ENCODE measurements around the gene APEX2. TPM values are rescaled to one million over a fixed set of nuclear protein-coding genes. Genes with fewer than 3 reads are reported as not detected.
"Not testable (repeated sequence)": the region's sequence is repeated elsewhere in the genome, so short reads cannot be mapped to it uniquely, and the experiment has no call there.

Gene APEX2
- total RNA-seq, 1 donor from 2014 or later, result 17.5 TPM

DNA sequence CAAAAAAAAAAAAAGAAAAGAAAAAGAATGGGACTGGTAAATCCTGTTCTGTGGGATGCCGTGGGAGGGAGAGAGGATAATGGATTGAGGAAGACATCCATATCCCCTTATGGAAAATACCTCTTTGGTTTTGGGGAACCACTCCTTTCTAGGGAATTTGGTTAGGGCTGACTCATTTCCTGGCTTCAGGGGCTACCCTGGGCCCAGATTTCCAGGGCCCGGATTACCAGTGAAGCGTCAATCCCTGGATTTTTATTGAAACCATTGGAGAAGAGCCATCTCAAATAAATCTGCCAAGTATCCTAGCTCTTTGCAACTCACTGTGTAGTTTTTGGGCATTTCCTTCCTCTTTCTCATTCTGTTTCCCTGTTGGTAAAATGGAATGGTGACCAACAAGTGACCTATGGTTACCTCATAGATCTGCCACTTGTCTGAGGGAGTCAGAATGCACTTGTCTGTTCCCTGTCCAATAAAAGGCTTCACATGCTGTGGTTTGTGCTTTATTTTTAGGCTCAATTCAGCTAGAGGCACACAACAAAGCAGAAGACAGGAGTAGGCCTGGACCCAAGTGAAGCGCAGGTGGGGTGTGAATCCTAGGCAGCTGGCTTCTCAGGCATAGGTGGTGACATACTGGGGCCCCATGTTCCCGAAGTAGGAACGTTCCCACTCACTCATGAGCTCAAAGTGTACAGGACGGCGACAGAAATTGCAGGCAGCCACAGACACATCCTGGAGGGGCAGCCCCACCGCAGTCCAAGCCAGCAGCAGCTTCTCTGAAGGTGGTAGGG, 8.6 kb downstream of the APEX2 start:
- no peak for DNase-seq (ENCODE audit: extremely low read depth, low read depth, low spot score)

DNA sequence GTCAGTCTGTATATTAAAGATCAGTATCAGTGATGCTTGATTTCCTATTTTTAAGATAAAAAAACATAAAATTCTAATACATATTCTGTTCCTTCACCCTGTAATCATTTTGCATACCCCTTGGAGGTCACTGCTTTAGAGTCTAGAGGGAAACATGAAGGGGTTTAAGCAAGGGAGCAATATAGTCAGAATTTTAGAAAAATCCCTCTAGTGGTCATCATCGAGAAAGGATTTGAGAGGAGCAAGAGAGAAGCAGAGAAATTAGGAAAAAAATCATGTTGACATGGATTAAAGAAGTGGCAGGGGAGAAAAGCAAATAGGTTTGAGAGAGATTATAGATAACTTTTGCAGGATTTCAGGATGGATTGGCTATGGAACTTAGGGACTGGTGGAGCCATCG, 11.1 kb downstream of the APEX2 start:
- DNase-seq (ENCODE audit: extremely low read depth, low read depth, low spot score), result no peak

DNA sequence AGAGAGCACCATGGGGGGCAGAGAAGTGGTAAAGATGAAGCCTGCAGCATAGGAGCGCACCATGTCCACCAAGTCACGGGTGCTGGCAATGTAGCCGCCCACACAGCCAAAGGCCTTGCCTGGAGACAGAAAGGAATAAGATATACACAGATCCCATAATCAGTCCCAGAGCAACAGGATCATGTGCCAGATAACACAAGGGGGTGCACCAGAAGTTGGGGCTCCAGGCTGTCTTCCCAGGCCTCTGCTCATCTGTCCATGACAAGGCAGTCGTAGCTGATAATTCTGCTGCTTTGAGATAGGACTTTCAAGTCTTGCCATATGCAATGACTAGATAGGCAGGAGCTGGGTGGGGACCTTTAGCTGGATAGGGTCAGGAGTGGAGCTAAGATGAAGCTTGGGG, 14.7 kb downstream of the APEX2 start:
- DNase-seq (ENCODE audit: extremely low read depth, low read depth, low spot score), result no peak

DNA sequence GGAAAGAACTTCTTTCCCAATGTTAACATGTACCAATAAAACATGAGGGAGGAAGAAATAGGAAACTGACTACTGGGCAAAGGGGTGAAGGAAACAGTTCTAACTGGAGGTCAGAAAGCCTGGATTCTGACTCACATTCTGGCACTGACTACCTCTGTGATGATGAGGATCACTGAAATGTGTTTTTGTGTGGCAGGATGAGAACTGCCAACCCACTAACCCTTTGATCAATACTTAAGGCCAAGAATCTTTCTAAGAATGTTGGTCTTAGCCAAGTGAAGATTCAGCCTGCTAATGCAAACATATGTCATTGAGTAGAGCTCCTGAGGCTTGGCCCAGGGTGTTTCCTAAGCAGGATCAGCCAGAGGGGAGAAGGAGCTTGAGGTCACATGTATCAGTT, 26.0 kb downstream of the APEX2 start:
- no peak for DNase-seq (ENCODE audit: extremely low read depth, low read depth, low spot score)

DNA sequence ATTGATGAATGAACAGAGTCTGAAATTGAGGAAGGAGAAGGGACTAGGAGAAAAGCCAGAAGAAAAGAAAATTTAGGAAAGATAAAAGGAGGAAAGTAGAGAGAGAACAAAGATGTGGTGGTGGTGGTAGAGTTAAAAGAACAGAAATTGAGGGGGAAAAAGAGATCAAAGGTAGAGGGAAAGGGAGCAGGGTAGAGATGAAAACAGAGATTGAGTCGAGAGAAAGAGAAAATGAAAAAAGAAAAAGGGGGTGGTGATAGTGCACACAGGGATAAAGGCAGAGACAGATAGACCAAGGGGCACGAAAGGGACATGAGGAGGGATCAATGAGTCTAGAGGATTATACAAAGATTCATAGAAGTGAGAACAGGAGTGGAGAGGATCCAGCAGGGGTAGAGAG, 26.7 kb downstream of the APEX2 start:
- no peak for DNase-seq (ENCODE audit: extremely low read depth, low read depth, low spot score)

DNA sequence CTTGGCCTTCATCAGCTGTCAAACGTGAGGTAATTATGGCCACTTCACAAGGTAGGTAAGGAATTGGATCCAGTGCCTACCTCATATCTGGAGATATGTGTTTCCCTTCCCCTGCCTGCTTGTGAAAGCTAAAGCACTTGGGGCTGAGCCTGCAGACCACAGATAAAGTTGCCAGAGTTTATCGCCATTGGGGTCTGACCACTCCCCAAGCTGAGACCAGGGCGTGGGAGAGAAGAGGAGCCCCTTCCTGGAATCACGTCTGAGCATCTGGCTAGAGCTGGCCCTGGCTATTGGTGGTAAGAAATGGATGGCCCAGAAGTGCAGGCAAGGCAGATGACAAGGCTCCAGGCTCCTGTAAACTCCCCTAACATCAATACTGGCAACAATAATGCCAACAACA, 27.9 kb downstream of the APEX2 start:
- DNase-seq (ENCODE audit: extremely low read depth, low read depth, low spot score), result no peak

DNA sequence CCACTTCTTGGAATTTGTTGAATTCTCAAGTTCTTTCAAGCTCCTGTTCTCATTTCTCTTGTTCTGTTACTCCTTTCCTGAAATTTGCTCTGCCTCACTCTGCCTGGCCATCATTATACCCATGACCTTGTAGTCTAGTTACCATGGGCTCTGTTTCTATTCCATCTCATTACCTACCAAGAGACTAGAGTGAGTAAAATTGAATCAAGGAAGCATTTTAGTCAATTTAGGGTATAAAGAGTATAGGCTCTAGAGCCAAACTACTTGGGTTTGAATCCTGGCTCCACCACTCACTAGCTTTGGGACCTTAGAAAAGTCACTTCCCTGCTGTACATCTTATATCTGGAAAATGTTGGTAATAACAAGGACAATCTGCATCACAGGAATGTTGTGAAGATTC, 28.4 kb downstream of the APEX2 start:
- no peak for DNase-seq (ENCODE audit: extremely low read depth, low read depth, low spot score)

DNA sequence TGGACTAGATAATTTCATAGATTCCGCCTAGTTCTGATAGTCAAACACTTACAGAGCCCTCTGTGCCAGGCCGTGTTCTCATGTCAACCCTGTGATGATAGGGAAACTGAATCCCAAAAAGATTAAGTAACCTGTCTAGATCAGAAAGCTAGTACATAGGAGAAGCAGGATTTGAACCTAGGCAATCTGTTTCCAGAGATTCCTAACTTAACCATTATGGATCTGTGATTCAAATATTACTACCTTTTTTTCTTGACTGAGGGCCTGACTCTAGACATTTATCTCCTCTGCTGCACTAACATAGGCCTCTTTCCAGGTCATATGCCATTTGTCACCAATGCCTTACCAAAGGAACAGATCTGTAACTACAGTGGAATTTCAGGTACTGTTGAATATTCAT, 29.1 kb downstream of the APEX2 start:
- no peak for DNase-seq (ENCODE audit: extremely low read depth, low read depth, low spot score)

DNA sequence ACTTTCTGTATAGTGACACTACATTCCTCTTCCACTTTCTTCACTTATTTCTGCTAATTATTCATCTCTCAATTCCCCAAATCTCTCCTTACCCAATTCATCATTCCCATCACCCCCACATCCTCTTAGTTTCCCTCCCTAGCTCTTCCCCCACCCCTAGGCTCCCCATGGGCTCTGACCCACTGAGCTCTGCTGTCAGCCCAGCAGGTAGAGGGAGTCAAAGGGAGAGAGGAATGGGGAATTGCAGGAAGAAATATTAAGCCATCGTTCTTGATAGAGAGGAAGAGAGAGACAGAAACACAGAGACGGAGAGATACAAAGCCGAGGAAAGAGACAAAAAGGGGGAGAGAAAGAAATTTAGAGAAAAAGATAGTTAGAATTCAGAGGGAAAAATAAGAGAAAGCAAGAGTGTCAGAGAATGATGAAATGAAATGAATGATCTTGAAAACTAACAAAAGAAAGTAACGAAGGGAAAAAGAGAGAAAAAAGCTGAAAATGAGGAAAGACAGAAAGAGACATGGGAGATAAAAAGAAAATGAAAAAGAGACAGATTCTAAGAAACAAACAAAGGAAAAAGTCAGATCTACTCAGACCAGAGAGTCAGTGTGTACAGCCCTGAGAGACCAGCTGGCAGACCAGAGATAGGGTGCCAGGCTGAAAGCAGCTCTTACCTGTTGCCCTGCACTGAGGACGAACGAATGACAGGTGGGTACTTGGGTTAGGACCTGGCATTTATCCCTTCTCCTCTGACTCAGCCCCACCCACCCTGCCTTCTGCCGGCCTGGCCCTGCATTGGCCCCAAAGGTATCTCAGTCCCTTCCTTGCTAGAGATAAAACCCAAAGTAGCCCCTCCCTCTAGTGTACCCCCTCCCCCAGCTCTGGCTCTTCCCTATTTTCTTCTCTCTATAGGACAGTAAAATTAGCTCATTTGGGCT, 30.4 kb downstream of the APEX2 start, which contains the start of gene ALAS2:
Gene ALAS2, minus strand, starts transcription at position 707 of the 935 bp plus-strand sequence. CDS start 4,977 bp downstream, outside the sequence.
- no peak for DNase-seq (ENCODE audit: extremely low read depth, low read depth, low spot score)

DNA sequence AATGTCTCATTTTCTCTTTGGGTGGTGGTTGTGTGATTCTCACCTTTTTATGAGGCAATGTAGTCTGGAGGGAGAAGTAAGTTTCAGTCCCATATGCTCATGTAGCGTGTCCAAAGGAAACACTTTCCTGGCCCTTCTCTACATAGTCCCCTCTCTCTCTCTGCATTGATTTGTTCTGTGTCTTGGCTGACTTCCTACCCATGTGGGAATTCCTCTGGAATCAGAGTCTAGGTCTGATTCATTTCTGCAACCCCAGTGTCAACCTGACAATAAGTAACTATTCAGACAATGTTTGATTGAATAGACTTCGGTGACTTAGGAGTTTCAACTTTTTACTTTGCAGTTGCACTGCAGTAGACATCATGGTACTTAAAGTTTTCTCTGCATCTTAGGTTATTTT, 33.3 kb downstream of the APEX2 start:
- no peak for DNase-seq (ENCODE audit: extremely low read depth, low read depth, low spot score)

DNA sequence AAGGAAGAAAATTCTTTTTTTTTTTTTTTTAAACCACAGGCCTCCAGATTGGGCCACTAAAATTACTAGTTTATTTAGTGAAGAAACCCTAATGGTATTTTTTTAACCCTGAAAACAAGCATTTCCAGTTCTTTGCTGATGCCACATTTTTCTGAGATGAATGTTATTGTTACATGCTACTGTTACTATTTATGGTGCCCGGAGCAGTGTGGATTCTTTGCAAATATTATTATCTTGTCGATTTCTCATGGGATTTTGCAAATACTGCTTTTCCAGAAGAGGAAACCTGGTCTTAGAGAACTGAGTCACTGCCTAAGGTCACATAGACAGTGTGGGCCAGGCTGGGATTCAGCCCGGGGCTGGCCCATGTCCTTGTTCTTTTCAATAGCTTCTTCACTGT, 39.3 kb downstream of the APEX2 start:
- DNase-seq (ENCODE audit: extremely low read depth, low read depth, low spot score), result no peak

DNA sequence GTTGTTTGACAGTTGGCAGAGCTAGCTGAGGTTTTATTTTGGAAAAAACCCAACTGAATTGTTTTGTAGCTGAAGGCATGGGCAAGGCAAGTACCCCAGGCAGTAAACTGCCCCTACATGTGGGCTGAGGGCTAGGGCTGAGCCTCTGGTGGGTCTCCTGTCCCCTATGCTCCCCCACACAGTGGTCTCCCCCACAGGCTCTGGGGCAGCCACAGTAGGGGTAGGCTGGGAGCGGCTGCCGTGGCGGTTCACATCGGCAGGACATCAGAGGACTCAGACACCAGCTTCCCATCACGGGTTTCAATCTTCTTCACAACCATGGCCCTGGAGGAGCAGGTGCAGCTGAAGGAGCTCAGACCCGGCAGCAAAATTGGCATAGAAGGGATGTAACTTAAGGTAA, 41.4 kb downstream of the APEX2 start:
- no peak for DNase-seq (ENCODE audit: extremely low read depth, low read depth, low spot score)

DNA sequence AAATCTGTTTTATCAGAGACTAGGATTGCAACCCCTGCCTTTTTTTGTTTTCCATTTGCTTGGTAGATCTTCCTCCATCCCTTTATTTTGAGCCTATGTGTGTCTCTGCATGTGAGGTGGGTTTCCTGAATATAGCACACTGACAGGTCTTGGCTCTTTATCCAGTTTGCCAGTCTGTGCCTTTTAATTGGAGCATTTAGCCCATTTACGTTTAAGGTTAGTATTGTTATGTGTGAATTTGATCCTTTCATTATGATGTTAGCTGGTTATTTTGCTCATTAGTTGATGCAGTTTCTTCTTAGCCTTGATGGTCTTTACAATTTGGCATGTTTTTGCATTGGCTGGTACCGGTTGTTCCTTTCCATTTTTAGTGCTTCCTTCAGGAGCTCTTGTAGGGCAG, 50.4 kb downstream of the APEX2 start:
- DNase-seq (ENCODE audit: extremely low read depth, low read depth, low spot score), result not testable (repeated sequence)

DNA sequence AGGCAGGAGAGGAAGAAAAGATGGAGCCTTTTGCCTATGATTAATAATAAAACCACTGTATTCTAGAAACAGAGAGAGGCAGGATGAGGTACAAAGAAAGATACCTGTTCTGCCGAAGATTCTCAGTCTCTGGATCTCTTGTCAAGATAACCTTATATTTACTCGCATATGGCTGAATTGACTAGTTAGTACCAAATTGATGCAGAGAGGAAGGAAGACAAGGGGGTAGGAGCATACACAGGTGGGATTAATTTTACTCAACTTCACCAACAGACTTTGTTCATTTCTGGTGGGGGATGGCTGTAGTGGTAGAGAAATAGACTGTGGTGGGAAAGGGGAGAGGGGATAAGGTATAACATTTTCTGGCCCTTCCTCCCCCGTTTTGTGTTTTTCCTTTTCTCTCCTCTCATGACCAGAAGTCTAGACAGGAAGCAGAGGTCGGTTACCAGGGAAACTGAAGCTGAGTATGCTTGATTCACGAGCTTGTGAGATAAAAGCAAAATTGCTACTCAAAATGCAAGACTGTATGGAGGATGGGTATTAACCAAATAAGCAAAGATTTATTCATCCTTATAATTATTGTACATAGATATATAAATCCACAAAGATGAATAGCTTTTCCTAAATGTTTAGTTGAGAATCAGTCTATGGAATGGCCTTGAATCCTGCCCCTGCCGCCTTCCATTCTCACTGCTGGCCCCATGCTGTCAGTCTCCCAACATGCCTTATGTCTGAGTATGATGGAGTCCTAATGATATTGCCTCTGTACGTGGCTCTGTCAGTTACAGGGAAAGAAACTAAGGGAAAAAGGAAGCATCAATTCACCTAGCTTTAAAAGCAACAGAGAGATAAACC, 56.9 kb downstream of the APEX2 start:
- peak; percentile 20 for DNase-seq (ENCODE audit: extremely low read depth, low read depth, low spot score)

DNA sequence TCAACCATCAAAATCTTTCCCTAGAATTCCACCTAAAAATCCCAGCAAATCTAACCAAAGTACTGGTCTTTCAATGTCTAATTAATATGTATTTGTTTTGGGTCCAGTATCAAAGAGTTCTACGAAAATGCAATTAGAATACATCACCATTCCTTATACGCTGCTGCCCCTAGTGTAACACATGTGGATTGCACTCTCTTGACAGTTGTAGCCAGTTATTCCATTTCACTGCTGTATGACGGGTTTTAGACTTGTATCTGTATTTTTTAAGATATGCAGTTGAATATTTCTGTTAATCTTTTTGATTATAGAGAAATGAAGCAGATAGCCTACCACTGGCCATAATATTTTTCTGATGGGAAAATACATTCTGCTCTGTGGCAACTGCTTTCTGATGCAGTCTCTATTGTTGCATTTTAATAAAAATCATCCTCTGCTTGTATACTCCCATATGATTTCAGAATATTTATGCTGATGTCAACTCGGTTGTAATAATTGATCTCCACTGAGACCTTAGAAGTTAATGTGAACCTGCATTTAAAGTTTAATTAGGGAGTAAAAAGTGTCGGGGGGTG, 57.6 kb downstream of the APEX2 start:
- peak; percentile 25 for DNase-seq (ENCODE audit: extremely low read depth, low read depth, low spot score)

Other genes starting within 250 kb of the APEX2 start
- gene ITIH6, start 202.1 kb upstream of the APEX2 start, total RNA-seq, result under 0.01 TPM in 1 of 2 replicates, not detected in the other
- 361 and 403 TPM in 2 replicates for gene MAGED2, start 192.6 kb upstream of the APEX2 start, total RNA-seq
- gene TRO, start 79.5 kb upstream of the APEX2 start, total RNA-seq, result 9.5 and 15.0 TPM in 2 replicates
- gene PFKFB1, start 6.2 kb upstream of the APEX2 start, total RNA-seq, result not detected in 2 replicates
- not detected in 2 replicates for gene ALAS2, start 30.6 kb downstream of the APEX2 start, total RNA-seq
- gene PAGE2B, start 74.7 kb downstream of the APEX2 start, total RNA-seq, result not detected in 2 replicates
- not detected in 2 replicates for gene PAGE2, start 88.7 kb downstream of the APEX2 start, total RNA-seq
- not detected in 2 replicates for gene PAGE5, start 220.0 kb downstream of the APEX2 start, total RNA-seq

Measured in glomerular endothelial cell (primary cell).